Transverse colon (tissue), 4 donors: ENCODE results near the gene ZSCAN5A. TPM values are rescaled to one million over a fixed set of nuclear protein-coding genes. Genes with fewer than 3 reads are reported as not detected.
A peak's percentile ranks its signal among the peaks of the same experiment; 100 is the strongest.
"Not testable (repeated sequence)": the region's sequence is repeated elsewhere in the genome, so short reads cannot be mapped to it uniquely, and the experiment has no call there.

ENCODE experiments used
- DNase-seq: peaks from one replicate; pipeline ENCODE4 v3.0.0-alpha.2; 2019
- H3K27ac ChIP-seq, 4 donors: fragments of 200-600 bp; sonication (generic); 2 replicates each; pipeline ENCODE4 v1.5.1; 2016 to 2018; ENCODE audit warnings: inconsistent platforms in 4 of 4
- H3K27me3 ChIP-seq: fragments of 200-600 bp; sonication (generic); 2 replicates; pipeline ENCODE4 v1.5.1; 2017; ENCODE audit warnings: inconsistent platforms
- H3K36me3 ChIP-seq, 4 donors: fragments of 200-600 bp; sonication (generic); 2 replicates each; pipeline ENCODE4 v1.5.1; 2017 to 2019; ENCODE audit warnings: inconsistent platforms in 4 of 4
- H3K4me1 ChIP-seq, 4 donors: fragments of 200-600 bp; sonication (generic); 2 replicates each; pipeline ENCODE4 v1.5.1; 2017 to 2020; ENCODE audit warnings: inconsistent platforms in 4 of 4
- H3K4me3 ChIP-seq, 4 donors: fragments of 200-600 bp; sonication (generic); 1 replicate in 1 of 4; 2 replicates in 3 of 4; pipeline versions ENCODE4 v1.5.1 to v1.6.1; 2017 to 2019; ENCODE audit warnings: inconsistent platforms in 4 of 4
- H3K9me3 ChIP-seq, 2 donors: fragments of 200-600 bp; sonication (generic); 2 replicates each; pipeline ENCODE4 v1.5.1; 2017 to 2019; ENCODE audit warnings: inconsistent platforms in 2 of 2
- EP300 ChIP-seq: sonication (generic); formaldehyde crosslinking; IDR thresholded peaks from one replicate; pipeline ENCODE4 v1.6.1; 2017; ENCODE audit warnings: antibody characterized with exemption, low read depth
- POLR2A ChIP-seq: fragments of 450-650 bp; IDR thresholded peaks from one replicate; pipeline ENCODE4 v1.6.1; 2016; ENCODE audit warnings: antibody characterized with exemption, mild to moderate bottlenecking, moderate library complexity
- POLR2AphosphoS5 ChIP-seq, 3 donors: sonication (generic); formaldehyde crosslinking; IDR thresholded peaks; one replicate each; pipeline ENCODE4 v1.6.1; 2016; ENCODE audit warnings: antibody characterized with exemption in 3 of 3
- WGBS, 2 donors: methylation state at CpG; one replicate each; pipeline ENCODE4 v1.1.5; 2018; ENCODE audit warnings: low coverage in 1 of 2; 5-methylcytosine and 5-hydroxymethylcytosine counted together
- in situ Hi-C, 4 donors: fragments of 200-750 bp; cut with MboI; loops; one replicate each; pipeline versions ENCODE4 v1.15.0 to v1.15.1; 2017; ENCODE audit warnings: low sequenced_read_pairs in 3 of 4, low pct_ligation_motif_present in 1 of 4, low pct_unique_long_range_greater_than_20kb in 1 of 4
- intact Hi-C: fragments of 100-400 bp; cut with DNase I; formaldehyde crosslinking; loops from one replicate; pipeline ENCODE4 v1.15.1; 2023; ENCODE audit warnings: low total_unique reads
- total RNA-seq, 4 donors: library from RNA; depleted of rRNA; stranded (reverse); fragments of >200 nt; gene quantifications; one replicate each; pipeline ENCODE4 v1.1.0, GENCODE V29; 2016
- TF ChIP-seq, protein P1 (sequence below), 5 experiments: fragments of 200-600 bp in 3 of 5; fragments of 450-650 bp in 2 of 5; sonication (generic) in 3 of 5; IDR thresholded peaks; 1 replicate in 2 of 5; 2 replicates in 3 of 5; pipeline ENCODE4 v1.5.1; 2016 to 2017; ENCODE audit warnings: antibody characterized with exemption in 5 of 5, inconsistent platforms in 3 of 5, mild to moderate bottlenecking in 2 of 5, moderate library complexity in 1 of 5

Gene ZSCAN5A
- total RNA-seq, 4 donors from 2014 or later: 8.2 to 15.2 (median 12.6) TPM

DNA sequence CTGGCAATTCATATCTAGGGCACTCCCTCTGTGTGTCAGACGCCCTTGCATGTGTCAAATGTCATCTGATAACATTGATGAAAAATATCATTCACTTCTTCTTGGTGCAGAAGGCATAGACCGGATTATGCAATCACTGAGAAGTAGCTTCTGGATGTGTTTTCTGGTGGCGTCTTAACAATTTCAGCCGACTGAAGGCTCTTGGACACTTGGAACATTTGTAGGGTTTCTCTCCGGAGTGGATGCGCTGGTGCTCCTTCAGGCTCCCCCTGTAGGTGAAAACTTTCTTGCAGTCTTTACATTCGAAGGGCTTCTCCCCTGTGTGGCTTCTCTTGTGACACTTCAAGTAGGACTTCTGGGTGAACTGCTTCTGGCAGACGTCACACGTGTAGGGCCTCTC lies 93.2 kb downstream of the ZSCAN5A start:
- H3K27ac ChIP-seq, H3K36me3 ChIP-seq, DNase-seq, intact Hi-C loops, H3K4me3 ChIP-seq, H3K9me3 ChIP-seq, H3K4me1 ChIP-seq, in situ Hi-C loops: not testable (repeated sequence)
- peaks cover 15% of the 10 kb centered on the region for H3K27me3 ChIP-seq
- 62 to 90% methylated on average over 2 to 9 of the region's 9 CpGs for WGBS, 2 donors
- TF ChIP-seq, protein P1, sequence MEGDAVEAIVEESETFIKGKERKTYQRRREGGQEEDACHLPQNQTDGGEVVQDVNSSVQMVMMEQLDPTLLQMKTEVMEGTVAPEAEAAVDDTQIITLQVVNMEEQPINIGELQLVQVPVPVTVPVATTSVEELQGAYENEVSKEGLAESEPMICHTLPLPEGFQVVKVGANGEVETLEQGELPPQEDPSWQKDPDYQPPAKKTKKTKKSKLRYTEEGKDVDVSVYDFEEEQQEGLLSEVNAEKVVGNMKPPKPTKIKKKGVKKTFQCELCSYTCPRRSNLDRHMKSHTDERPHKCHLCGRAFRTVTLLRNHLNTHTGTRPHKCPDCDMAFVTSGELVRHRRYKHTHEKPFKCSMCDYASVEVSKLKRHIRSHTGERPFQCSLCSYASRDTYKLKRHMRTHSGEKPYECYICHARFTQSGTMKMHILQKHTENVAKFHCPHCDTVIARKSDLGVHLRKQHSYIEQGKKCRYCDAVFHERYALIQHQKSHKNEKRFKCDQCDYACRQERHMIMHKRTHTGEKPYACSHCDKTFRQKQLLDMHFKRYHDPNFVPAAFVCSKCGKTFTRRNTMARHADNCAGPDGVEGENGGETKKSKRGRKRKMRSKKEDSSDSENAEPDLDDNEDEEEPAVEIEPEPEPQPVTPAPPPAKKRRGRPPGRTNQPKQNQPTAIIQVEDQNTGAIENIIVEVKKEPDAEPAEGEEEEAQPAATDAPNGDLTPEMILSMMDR (IDR thresholded peaks at IDR 0.05): peak in 2 of 5 experiments; percentile 4 to 19

DNA sequence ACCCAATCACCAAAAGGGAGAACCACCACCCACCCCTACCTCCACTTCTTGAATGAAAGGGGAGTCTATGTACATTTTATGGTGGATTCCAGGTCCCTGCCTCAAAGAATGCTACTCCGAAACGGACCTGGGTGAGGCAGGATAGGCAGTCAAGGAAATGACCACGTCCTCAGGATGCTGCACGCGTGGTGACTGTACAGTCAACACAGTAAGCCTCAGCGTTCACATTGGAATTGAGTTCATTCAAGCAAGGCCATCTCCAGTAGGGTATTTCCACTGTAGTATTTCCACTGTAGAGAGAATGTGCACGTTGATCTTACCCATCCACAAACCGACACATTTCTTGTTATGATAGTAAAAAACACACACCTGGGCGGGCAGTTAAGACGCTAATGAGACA lies 95.7 kb downstream of the ZSCAN5A start:
- WGBS, 2 donors: 86 to 97% methylated on average over 5 to 10 of the region's 10 CpGs
- H3K36me3 ChIP-seq: no peaks in the 10 kb centered on the region
- peaks cover 15% of the 10 kb centered on the region for H3K27me3 ChIP-seq
- peaks cover 0 to 7% (median 1%) of the 10 kb centered on the region in 4 donors for H3K4me1 ChIP-seq
- no peak for TF ChIP-seq EP300
- no peak for TF ChIP-seq POLR2AphosphoS5 (IDR thresholded peaks at IDR 0.05)
- TF ChIP-seq, protein P1 (IDR thresholded peaks at IDR 0.05): no peak
- no peak for TF ChIP-seq POLR2A
- DNase-seq: no peak
- no peak overlapping the region for H3K4me3 ChIP-seq
- in situ Hi-C loops (no loop called here), intact Hi-C loops (no loop called here)
- H3K9me3 ChIP-seq: no peaks in the 10 kb centered on the region
- H3K27ac ChIP-seq: no peak overlapping the region

DNA sequence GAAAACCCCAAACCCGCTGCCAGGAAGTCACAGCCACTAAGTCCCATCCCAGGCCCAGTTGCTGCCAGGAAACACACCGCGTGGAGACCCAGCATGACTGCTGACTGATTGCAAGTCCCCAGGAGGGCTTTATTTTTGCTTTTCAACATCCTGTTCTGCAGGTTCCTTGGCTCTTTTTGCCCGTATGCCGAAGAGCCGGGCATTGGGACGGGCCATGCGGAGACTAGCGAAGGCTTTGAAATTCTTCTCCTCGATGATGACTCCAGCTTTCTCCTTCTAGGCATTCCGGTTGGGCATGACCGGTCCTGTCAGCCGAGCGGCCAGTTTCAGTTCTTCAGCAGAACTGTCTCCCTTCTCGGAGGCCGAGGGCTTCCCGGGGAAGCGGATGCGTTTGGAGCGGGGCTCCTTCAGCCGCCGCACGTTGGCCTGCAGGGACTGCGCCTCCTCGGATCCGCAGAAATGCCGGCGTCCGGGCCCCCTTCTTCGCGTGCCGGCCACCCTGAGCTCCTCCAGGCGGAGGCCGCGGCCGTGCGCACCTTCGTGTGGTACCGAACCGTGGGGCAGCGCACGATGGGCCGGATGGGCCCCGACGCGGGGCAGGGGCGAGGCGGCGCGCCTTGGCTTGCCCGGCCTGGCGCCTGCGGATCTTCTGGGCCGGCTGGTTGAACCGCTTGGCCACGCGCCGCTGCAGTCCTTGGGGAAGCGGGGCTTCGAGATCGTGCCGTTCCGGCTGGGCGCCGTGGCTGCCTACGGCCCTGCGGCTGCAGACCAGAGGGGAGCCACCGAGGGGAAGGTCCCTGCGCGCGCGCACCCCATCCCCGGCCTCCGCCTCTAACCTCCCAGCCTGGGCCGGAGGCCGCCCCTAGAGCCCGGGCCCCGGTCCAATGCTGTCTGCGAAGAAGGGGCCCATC lies 97.3 kb downstream of the ZSCAN5A start:
- no peaks in the 10 kb centered on the region for H3K9me3 ChIP-seq
- H3K36me3 ChIP-seq: no peaks in the 10 kb centered on the region
- intact Hi-C loops: no loop called here
- 57 to 100% methylated on average over 1 to 39 of the region's 79 CpGs for WGBS, 2 donors
- no peak overlapping the region for H3K27ac ChIP-seq
- peak overlapping the region in 2 of 4 donors; percentile 25 to 29 for H3K4me3 ChIP-seq
- no peak for DNase-seq
- peaks cover 0 to 7% (median 1%) of the 10 kb centered on the region in 4 donors for H3K4me1 ChIP-seq
- peaks cover 15% of the 10 kb centered on the region for H3K27me3 ChIP-seq
- TF ChIP-seq POLR2A (no peak), EP300 (no peak), POLR2AphosphoS5 (IDR thresholded peaks at IDR 0.05) (no peak)
- TF ChIP-seq, protein P1 (IDR thresholded peaks at IDR 0.05): no peak
- in situ Hi-C loops: no loop called here

DNA sequence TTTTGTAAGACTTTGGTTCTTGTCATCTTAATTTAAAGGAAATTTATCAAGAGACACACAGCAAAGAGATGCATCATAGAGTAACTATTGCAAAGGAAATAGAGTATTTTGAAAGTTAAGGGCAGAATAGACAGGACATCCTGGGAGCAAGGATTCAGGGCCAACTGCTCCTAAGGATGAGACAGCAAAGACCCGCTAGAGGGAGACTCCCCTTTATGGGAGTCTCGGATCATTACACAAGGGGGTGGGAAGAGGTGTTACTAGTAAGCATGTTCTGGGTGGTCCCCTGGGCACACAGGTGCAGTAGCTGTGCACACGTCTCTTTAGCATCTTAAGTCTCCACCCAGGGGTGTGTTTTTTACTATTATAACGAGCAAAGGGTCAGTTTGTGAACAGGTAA lies 102.9 kb downstream of the ZSCAN5A start:
- intact Hi-C loops: no loop called here
- H3K9me3 ChIP-seq: no peaks in the 10 kb centered on the region
- whole genome bisulfite sequencing, 2 donors: 67 to 68% methylated on average over 3 to 4 of the region's 4 CpGs

DNA sequence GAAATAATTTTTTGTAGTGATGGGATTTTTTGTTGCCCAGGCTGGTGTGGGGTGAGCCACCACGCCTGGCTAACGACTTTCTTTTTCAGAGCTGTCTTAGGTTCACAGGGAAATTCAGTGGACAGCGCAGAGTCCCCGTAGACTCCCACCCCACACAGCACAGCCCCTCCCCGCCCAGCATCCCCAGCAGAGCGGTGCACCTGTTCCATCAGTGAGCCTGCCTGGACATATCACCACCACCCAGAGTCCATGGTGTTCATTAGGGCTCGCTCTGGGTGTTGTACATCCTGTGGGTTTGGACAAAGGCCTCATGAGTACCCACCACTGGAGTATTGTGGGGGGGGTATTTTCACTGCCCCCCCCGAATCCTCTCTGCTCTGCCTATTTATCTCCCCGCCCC lies 104.6 kb downstream of the ZSCAN5A start:
- H3K4me1 ChIP-seq, H3K27ac ChIP-seq, H3K36me3 ChIP-seq, H3K9me3 ChIP-seq, H3K4me3 ChIP-seq, H3K27me3 ChIP-seq, intact Hi-C loops, DNase-seq, in situ Hi-C loops: not testable (repeated sequence)
- 86 to 90% methylated on average over 7 to 9 of the region's 9 CpGs for WGBS, 2 donors

More for the DNA sequence above, 102.9 kb downstream of the ZSCAN5A start:
- Histone ChIP-seq H3K27ac (no peak overlapping the region), H3K4me3 (no peak overlapping the region), H3K27me3 (peaks cover 1% of the 10 kb centered on the region), H3K36me3 (no peaks in the 10 kb centered on the region), H3K4me1 (peaks cover 0 to under 1% (median 0%) of the 10 kb centered on the region in 4 donors)
- in situ Hi-C loops: no loop called here
- no peak for DNase-seq
- no peak for TF ChIP-seq POLR2AphosphoS5 (IDR thresholded peaks at IDR 0.05)
- TF ChIP-seq POLR2A: no peak
- no peak for TF ChIP-seq EP300
- TF ChIP-seq, protein P1 (IDR thresholded peaks at IDR 0.05): no peak
